Kasumi-1 (cell line): ENCODE data around the gene DNMT3B.
A peak's percentile ranks its signal among the peaks of the same experiment; 100 is the strongest.

Source experiments
- DNase-seq, 2 experiments: peaks; one replicate each; lab custom pipeline; 2025; lab: John Stamatoyannopoulos, UW

The DNMT3B gene

GRCh38 chr20:32823737-32824588 is 61.8 kb downstream of the DNMT3B start:
- no peak for DNase-seq

GRCh38 chr20:32828029-32828680 is 66.0 kb downstream of the DNMT3B start:
- no peak for DNase-seq

- no peak for DNase-seq
These were observed 67.3 kb downstream of the DNMT3B start for GRCh38 chr20:32829311-32830005.

DNA sequence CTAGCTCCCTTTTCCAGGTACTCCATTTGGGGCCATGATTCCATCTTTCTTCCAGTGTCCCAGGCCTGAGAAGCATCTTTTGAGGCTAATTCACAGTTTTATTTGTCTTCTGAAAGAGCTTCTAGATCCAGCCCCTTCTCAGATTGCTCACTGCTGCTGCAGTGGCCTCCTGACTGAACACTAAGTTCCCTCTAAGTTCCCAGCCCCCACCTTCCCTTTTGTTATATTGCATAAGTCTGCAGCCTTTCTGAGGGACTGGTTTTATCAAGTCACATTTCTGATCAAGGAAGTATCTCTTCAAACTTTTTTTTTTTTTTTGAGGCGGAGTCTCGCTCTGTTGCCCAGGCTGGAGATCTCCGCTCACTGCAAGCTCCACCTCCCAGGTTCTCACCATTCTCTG is 68.3 kb downstream of the DNMT3B start:
- peak; percentile 93 to 94 for DNase-seq

DNA sequence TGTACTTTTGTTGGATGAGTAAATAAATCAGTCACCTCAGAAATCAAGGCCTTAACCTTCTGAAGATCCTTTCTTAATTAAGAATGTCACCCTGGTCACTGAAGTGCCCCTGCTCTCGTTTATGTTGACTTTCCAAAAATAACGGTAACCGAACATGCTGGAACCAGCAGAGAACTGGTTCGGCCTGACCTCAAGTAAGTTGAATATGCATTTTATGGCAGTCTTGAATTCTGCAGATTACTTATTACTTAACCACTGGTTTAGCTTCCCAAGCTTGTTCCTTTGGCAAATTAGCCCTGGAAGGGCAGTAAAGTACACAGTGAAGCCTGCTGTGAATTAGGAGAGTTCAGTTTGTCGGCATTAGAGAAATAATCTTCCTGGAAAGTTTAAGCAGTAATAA is 69.8 kb downstream of the DNMT3B start:
- DNase-seq, result no peak

DNA sequence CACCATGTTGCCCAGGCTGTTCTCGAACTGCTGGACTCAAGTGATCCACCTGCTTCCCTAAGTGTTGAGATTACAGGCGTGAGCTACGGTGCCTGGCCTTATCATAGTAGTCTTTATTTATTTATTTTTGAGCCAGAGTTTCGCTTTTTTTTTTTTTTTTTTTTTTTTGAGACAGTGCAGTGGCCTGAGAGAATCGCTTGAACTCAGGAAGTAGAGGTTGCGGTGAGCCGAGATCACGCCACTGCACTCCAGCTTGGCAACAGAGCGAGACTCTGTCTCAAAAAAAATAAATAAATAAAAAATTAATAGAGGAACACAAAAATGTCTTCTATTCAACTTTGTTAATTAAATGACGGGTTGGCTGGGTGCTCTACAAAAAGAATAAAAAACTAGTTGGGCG is 70.5 kb downstream of the DNMT3B start:
- no peak for DNase-seq

DNA sequence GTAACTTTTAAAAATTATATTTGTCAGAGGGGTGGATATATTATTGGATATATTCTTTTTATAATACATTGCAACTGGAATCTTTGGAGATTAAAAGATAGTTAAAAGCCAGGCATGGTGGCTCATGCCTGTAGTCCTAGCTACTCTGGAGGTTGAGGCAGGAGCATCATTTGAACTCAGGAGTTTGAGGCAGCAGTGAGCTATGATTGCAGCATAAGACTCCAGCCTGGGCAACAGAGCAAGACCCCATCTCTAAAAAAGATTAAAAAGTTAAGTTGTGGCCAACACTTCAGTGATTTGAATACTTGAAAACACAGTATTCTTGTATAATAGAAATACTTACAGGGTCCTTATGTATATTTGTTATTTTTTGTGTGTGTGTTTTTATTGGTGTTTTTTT is 72.8 kb downstream of the DNMT3B start:
- no peak for DNase-seq

- DNase-seq, result no peak
These were observed 75.0 kb downstream of the DNMT3B start for GRCh38 chr20:32837157-32837556.

GRCh38 chr20:32839227-32839981 is 77.2 kb downstream of the DNMT3B start:
- DNase-seq, result no peak

GRCh38 chr20:32839982-32840285 is 77.7 kb downstream of the DNMT3B start:
- no peak for DNase-seq

GRCh38 chr20:32841174-32841573 is 79.0 kb downstream of the DNMT3B start:
- peak; percentile 54 to 67 for DNase-seq

DNA sequence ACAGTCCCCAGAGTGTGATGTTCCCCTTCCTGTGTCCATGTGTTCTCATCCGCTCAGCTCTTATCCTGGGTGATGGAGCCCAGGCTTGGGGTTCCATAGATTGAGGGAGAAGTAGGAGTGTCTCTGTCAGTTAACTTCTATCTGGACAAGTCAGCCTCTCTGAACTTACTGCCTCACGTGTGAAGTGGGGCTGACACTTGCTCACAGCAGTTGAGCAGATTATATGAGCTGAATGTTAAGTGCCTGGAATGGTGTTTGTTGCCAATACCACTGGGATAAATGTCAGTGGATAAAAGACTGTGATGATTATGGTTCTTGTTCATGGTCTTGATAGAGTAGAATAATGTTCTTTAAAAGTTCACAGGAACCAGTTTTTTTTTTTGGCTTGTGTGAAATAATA is 79.4 kb downstream of the DNMT3B start:
- no peak for DNase-seq

DNA sequence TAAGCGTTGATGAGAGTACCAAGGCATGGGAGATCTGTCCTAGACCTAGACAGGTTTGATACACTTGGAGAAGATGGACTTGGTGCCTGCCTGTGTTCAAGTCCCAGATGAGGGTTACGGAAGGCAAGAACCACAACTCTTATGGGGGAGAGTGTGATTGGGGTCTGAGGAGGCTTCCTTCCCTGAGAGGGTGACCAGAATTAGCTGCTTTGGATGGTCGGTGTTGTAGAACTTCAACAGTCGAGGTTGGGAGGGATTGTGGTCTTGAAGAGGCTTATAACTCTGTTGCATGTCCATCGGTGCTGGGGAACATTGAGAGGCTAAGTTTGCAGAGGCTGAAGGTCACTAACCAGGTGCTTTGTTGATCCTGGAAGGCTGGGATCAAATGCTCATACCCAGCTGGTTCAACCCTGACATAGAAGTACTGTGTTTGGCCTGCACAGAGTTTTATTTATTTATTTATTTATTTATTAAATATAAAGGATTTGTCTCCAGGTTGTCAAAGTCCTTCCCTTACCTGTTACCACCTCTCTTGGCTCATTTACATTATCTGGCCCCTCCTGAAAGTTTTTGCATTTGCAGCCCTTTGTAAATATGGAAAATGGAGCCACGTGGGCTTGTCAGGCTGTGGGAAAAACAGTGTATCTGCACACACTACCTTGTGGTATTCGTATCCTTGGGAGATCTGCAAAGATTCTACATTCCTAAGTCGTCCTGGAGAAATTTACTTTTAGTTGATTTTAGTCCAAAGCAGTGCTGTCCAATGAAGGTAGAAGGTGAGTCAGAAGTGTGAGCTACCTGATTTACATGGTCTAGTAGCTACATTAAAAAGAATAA is 80.7 kb downstream of the DNMT3B start:
- no peak for DNase-seq

DNA sequence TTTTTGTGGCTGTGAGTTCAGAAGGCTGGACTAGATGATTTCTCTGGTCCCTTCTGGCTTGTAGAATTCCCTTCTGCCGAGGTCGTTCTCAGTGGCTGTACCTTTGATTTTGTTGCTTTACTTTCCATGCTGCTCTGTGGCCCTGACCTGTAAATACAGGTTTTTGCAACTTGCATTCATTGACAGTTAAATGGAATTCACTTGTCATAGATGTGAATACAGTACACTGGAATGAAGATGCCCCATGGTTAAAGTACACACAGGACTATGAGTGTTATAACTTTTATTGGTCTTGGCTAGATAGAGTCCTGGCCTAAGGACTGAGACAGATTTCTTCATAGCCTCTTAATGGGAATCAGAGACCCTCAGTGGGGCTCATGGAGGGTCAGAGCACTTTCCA is 83.6 kb downstream of the DNMT3B start:
- no peak for DNase-seq

GRCh38 chr20:32846852-32847251 is 84.7 kb downstream of the DNMT3B start:
- no peak for DNase-seq

GRCh38 chr20:32847964-32848363 is 85.8 kb downstream of the DNMT3B start:
- no peak for DNase-seq

GRCh38 chr20:32848846-32849245 is 86.7 kb downstream of the DNMT3B start:
- no peak for DNase-seq

DNA sequence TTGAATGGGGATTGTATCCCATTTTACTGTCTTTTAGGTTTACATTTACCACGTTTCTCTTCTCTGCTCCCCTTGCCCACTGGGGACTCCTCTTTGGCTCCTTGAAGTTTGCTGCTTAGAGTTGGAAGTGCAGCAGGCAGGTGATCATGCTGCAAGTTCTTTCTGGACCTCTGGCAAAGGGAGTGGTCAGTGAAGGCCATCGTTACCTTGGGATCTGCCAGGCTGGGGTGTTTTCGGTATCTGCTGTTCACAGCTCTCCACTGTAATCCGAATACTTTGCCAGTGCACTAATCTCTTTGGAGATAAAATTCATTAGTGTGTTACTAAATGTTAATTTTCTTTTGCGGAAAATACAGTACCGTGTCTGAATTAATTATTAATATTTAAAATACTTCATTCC is 87.4 kb downstream of the DNMT3B start:
- DNase-seq, result no peak

- no peak for DNase-seq
These were observed 93.2 kb downstream of the DNMT3B start for GRCh38 chr20:32855387-32855786.

GRCh38 chr20:32858189-32858588 is 96.0 kb downstream of the DNMT3B start:
- no peak for DNase-seq
